ENCODE data around the gene THBS1. TPM values are rescaled to one million over a fixed set of nuclear protein-coding genes. Genes with fewer than 3 reads are reported as not detected.
A peak's percentile ranks its signal among the peaks of the same experiment; 100 is the strongest.

The THBS1 gene
- total RNA-seq, 1 donor from 2014 or later = 17.3 TPM

DNA sequence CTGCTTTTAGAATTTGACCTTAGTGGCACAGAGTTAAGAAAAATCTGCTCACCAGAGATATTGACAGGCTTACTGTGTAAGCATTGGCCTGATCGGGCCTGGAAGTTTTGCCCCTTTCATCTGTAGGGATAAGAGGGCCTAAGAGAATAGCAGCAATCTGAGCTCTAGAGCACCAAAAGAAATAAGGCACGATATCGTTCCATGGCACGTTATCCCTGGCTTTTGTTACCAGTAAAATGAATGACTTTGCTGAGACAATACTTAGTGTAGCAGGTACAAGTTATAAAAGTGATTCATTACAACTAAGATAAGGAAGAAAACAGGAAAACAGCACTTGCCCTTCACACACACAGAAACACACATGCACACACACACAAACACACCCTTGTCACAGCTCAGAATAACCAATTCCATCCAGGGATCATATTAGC is 5.0 kb downstream of the THBS1 start:
- TF ChIP-seq, protein P1, sequence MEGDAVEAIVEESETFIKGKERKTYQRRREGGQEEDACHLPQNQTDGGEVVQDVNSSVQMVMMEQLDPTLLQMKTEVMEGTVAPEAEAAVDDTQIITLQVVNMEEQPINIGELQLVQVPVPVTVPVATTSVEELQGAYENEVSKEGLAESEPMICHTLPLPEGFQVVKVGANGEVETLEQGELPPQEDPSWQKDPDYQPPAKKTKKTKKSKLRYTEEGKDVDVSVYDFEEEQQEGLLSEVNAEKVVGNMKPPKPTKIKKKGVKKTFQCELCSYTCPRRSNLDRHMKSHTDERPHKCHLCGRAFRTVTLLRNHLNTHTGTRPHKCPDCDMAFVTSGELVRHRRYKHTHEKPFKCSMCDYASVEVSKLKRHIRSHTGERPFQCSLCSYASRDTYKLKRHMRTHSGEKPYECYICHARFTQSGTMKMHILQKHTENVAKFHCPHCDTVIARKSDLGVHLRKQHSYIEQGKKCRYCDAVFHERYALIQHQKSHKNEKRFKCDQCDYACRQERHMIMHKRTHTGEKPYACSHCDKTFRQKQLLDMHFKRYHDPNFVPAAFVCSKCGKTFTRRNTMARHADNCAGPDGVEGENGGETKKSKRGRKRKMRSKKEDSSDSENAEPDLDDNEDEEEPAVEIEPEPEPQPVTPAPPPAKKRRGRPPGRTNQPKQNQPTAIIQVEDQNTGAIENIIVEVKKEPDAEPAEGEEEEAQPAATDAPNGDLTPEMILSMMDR (conservative IDR thresholded peaks at IDR 0.05) = no peak
- Mint-ChIP-seq H3K4me3 (no peak overlapping the region), H3K27me3 (ENCODE audit: low read depth) (peaks cover 10% of the 10 kb centered on the region), H3K9me3 (no peaks in the 10 kb centered on the region), H3K36me3 (ENCODE audit: low read depth) (peaks cover 5% of the 10 kb centered on the region), H3K4me1 (peaks cover 23% of the 10 kb centered on the region), H3K27ac (ENCODE audit: unreplicated experiment) (peak overlapping the region; percentile 14)
- DNase-seq (ENCODE audit: low read depth, low spot score) = no peak

DNA sequence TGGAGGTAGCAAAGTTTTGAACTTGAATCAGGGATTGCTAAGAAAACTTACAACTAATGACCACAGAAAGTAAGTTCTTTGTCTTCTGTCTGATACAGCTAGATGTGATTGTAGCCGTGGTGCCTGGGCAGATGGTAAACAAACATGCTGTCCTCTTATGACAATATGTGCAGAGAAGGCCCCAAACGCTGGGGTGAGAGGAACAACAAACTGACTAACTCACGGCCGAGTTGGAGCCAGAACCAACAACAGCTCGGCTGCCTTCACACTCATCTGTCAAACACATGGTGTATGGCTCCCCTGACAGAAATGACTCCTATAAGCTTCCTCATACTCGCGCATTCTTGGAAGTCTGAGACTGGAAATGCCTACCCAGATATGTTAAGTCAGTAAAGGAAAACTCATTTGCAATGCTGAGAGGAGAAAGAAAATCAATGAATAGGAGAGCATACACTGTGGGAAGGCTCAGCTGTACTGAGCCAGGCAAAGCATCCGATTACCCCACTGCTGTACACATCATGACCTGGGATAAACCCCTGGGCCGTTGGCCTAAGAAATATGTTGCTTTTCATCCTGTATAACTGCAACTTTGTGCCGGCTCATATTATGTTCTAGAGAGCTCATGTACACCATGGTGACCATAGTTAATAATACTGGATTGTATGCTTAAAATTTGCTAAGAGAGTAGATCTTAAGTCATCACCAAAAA is 5.7 kb downstream of the THBS1 start:
- H3K4me1 Mint-ChIP-seq = peaks cover 18% of the 10 kb centered on the region
- H3K4me3 Mint-ChIP-seq = no peak overlapping the region
- H3K36me3 Mint-ChIP-seq (ENCODE audit: low read depth) = peaks cover 7% of the 10 kb centered on the region
- H3K27ac Mint-ChIP-seq (ENCODE audit: unreplicated experiment) = peak overlapping the region; percentile 20
- H3K9me3 Mint-ChIP-seq = no peaks in the 10 kb centered on the region
- DNase-seq (ENCODE audit: low read depth, low spot score) = no peak
- TF ChIP-seq, protein P1 (conservative IDR thresholded peaks at IDR 0.05) = no peak
- peaks cover 4% of the 10 kb centered on the region for H3K27me3 Mint-ChIP-seq (ENCODE audit: low read depth)

DNA sequence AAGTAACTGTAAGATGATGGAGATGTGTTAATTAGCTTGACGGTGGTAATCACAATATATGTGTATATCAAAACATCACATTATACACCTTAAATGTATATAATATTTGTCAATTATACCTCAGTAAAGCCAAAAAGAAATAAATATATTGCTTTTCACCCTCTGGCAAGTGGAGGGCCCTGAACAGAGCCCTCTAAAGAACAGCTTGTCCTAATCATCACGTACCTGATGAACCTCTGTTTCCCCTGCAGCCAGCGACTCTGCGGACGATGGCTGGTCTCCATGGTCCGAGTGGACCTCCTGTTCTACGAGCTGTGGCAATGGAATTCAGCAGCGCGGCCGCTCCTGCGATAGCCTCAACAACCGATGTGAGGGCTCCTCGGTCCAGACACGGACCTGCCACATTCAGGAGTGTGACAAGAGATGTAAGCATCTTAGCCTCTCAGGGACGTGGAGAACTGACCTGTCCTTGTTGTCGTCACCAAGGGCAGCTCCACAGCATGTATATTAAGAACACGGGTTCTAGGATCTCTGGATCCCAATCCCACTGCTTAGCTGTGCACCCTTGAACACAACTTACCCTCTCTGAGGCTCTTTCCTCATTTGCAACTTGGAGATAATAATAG is 6.3 kb downstream of the THBS1 start:
- H3K36me3 Mint-ChIP-seq (ENCODE audit: low read depth) = peaks cover 7% of the 10 kb centered on the region
- no peak for DNase-seq (ENCODE audit: low read depth, low spot score)
- H3K4me3 Mint-ChIP-seq = no peak overlapping the region
- peaks cover 12% of the 10 kb centered on the region for H3K4me1 Mint-ChIP-seq
- TF ChIP-seq, protein P1 (conservative IDR thresholded peaks at IDR 0.05) = no peak
- H3K27ac Mint-ChIP-seq (ENCODE audit: unreplicated experiment) = no peak overlapping the region
- H3K9me3 Mint-ChIP-seq = no peaks in the 10 kb centered on the region
- no peaks in the 10 kb centered on the region for H3K27me3 Mint-ChIP-seq (ENCODE audit: low read depth)

DNA sequence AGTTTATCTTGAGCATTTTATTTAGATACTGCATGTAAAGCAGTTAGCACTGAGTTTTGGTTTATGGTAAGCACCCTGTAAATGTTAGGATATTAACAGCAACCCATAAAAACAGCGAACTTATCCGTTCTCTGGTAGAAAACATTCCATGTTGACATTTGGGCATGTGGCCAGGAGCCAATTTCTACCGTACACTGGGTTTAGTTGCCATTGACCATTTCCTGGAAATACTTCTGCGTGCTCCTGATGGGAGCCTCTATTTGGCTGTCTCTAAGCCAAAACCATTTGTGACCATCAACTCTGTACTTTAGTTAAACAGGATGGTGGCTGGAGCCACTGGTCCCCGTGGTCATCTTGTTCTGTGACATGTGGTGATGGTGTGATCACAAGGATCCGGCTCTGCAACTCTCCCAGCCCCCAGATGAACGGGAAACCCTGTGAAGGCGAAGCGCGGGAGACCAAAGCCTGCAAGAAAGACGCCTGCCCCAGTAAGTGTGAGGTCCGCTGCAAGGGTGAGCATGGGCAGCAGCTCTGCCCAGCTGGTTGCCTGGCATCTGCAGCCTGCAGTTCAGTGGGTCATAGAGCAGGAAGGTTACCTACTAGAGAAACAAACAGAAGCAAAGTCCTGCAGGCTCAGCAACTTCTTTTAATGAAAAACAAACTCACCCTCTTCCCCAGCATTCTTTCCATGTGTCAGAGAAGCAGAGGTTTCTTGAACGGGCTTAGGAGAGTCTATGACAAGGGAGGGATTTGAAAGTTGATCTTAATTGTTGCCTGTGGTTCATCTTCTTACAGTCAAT is 7.1 kb downstream of the THBS1 start:
- no peak overlapping the region for H3K4me3 Mint-ChIP-seq
- H3K27me3 Mint-ChIP-seq (ENCODE audit: low read depth) = no peaks in the 10 kb centered on the region
- H3K36me3 Mint-ChIP-seq (ENCODE audit: low read depth) = peaks cover 13% of the 10 kb centered on the region
- H3K27ac Mint-ChIP-seq (ENCODE audit: unreplicated experiment) = no peak overlapping the region
- DNase-seq (ENCODE audit: low read depth, low spot score) = no peak
- TF ChIP-seq, protein P1 (conservative IDR thresholded peaks at IDR 0.05) = no peak
- peaks cover 9% of the 10 kb centered on the region for H3K4me1 Mint-ChIP-seq
- no peaks in the 10 kb centered on the region for H3K9me3 Mint-ChIP-seq

DNA sequence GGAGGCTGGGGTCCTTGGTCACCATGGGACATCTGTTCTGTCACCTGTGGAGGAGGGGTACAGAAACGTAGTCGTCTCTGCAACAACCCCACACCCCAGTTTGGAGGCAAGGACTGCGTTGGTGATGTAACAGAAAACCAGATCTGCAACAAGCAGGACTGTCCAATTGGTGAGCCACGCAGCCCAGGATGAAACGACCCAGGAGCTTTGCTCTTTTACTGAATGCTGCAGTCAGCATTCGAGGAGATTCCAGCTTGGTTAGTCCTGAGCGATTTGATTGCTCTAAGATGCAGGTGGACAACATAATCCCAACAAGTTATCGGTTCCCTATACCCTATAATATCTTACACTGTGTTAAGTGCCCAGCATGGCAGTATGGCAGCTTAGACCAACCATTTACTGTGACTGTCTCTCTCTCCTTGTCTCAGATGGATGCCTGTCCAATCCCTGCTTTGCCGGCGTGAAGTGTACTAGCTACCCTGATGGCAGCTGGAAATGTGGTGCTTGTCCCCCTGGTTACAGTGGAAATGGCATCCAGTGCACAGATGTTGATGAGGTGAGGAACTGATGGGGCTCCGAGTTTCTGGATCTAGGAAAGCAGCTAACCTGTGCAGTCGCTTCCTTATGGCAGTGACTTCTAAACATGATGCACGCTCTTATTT is 7.8 kb downstream of the THBS1 start:
- TF ChIP-seq, protein P1 (conservative IDR thresholded peaks at IDR 0.05) = no peak
- DNase-seq (ENCODE audit: low read depth, low spot score) = no peak
- no peak overlapping the region for H3K4me3 Mint-ChIP-seq
- peaks cover 5% of the 10 kb centered on the region for H3K4me1 Mint-ChIP-seq
- no peak overlapping the region for H3K27ac Mint-ChIP-seq (ENCODE audit: unreplicated experiment)
- no peaks in the 10 kb centered on the region for H3K9me3 Mint-ChIP-seq
- H3K27me3 Mint-ChIP-seq (ENCODE audit: low read depth) = no peaks in the 10 kb centered on the region
- H3K36me3 Mint-ChIP-seq (ENCODE audit: low read depth) = peaks cover 15% of the 10 kb centered on the region
